H1 (cell line): ENCODE results near the gene ZNF652. TPM values are rescaled to one million over a fixed set of nuclear protein-coding genes. Genes with fewer than 3 reads are reported as not detected.

ENCODE experiments used
- CTCF ChIA-PET: fragments of 300-600 bp; sonication (Branson Sonifier 250); formaldehyde crosslinking; loops from one replicate; lab custom pipeline; 2021; ENCODE audit not compliant: partially characterized antibody; lab: Charles Lee
- POLR2A ChIA-PET: fragments of 300-600 bp; sonication (Branson Sonifier 250); formaldehyde crosslinking; loops from one replicate; lab custom pipeline; 2021; ENCODE audit warnings: inconsistent platforms; ENCODE audit not compliant: partially characterized antibody; lab: Charles Lee
- DNase-seq, 2 experiments: peaks; one replicate each; pipeline versions ENCODE4 v3.0.0 to v3.0.0-alpha.2; 2010 to 2022; ENCODE audit warnings: low spot score in 2 of 2, low read depth in 1 of 2, mixed read lengths in 1 of 2
- FAIRE-seq: peaks from 2 replicates; lab custom pipeline; 2011; peaks lifted over from hg19 to GRCh38; lab: Jason Lieb, UNC
- H2AFZ ChIP-seq: 2 replicates; pipeline ENCODE4 v1.8.1; 2012; ENCODE audit warnings: low read length, inconsistent platforms
- H2AK5ac ChIP-seq: 2 replicates; pipeline ENCODE4 v1.6.1; 2013; ENCODE audit warnings: low read depth, low read length
- H2BK120ac ChIP-seq: replicated peaks from 2 replicates; pipeline ENCODE3; 2013; ENCODE audit warnings: low read depth, low read length, inconsistent platforms
- H2BK12ac ChIP-seq: 2 replicates; pipeline ENCODE4 v1.6.1; 2013; ENCODE audit warnings: low read depth, low read length
- H2BK15ac ChIP-seq: 2 replicates; pipeline ENCODE4 v1.6.1; 2013; ENCODE audit warnings: low read length
- H2BK20ac ChIP-seq: 2 replicates; pipeline ENCODE4 v1.6.1; 2013; ENCODE audit warnings: low read length
- H2BK5ac ChIP-seq: 2 replicates; pipeline ENCODE4 v1.6.1; 2013; ENCODE audit warnings: low read depth, low read length
- H3K14ac ChIP-seq: 2 replicates; pipeline ENCODE4 v1.6.1; 2013; ENCODE audit warnings: inconsistent platforms; ENCODE audit not compliant: insufficient read length
- H3K18ac ChIP-seq: 2 replicates; pipeline ENCODE4 v1.6.1; 2013; ENCODE audit warnings: low read length; ENCODE audit errors: extremely low read depth
- H3K23ac ChIP-seq: 2 replicates; pipeline ENCODE4 v1.6.1; 2013; ENCODE audit warnings: inconsistent platforms; ENCODE audit not compliant: insufficient read length
- H3K23me2 ChIP-seq: 2 replicates; pipeline ENCODE4 v1.6.1; 2013; ENCODE audit warnings: low read depth, low read length
- H3K27ac ChIP-seq: 2 replicates; pipeline ENCODE4 v1.6.1; 2011; ENCODE audit warnings: low read depth, low read length, inconsistent platforms
- H3K27me3 ChIP-seq, 4 experiments: replicated peaks in 1 of 4; 1 replicate in 1 of 4; 2 replicates in 3 of 4; pipeline versions ENCODE4 v1.6.1 to v1.8.1; 2011 to 2013; ENCODE audit warnings: low read length in 3 of 4, mild to moderate bottlenecking in 3 of 4, inconsistent platforms in 2 of 4, mixed read lengths in 2 of 4, moderate library complexity in 1 of 4; ENCODE audit not compliant: control insufficient read depth in 3 of 4, insufficient read depth in 3 of 4; ENCODE audit errors: extremely low read depth in 1 of 4
- H3K36me3 ChIP-seq, 4 experiments: 2 replicates each; pipeline versions ENCODE4 v1.6.1 to v1.8.1; 2011 to 2013; ENCODE audit warnings: mild to moderate bottlenecking in 4 of 4, low read length in 3 of 4, moderate library complexity in 2 of 4, control low read depth in 1 of 4, inconsistent platforms in 1 of 4; ENCODE audit not compliant: insufficient read depth in 4 of 4, control insufficient read depth in 2 of 4
- H3K4ac ChIP-seq: replicated peaks from 2 replicates; pipeline ENCODE3; 2013; ENCODE audit warnings: low read length, low read depth, mixed read lengths, inconsistent platforms; ENCODE audit not compliant: insufficient read length
- H3K4me1 ChIP-seq, 4 experiments: replicated peaks in 1 of 4; 1 replicate in 1 of 4; 2 replicates in 3 of 4; pipeline versions ENCODE4 v1.6.1 to v1.8.1; 2011 to 2013; ENCODE audit warnings: low read length in 3 of 4, inconsistent platforms in 2 of 4, mixed read lengths in 1 of 4; ENCODE audit not compliant: insufficient read depth in 4 of 4, control insufficient read depth in 3 of 4
- H3K4me2 ChIP-seq, 2 experiments: 2 replicates each; pipeline versions ENCODE4 v1.6.1 to v1.8.1; 2011 to 2013; ENCODE audit warnings: low read depth in 2 of 2, low read length in 2 of 2, control low read depth in 1 of 2, inconsistent platforms in 1 of 2, mild to moderate bottlenecking in 1 of 2; ENCODE audit not compliant: insufficient read depth in 1 of 2
- H3K4me3 ChIP-seq, 4 experiments: fragments of 200-600, 300-600 bp in 1 of 4; sonication (generic), shearing (Covaris generic), sonication (Bioruptor Twin) in 1 of 4; 2 replicates each; pipeline versions ENCODE4 v1.5.1 to v1.8.1; 2011 to 2016; ENCODE audit warnings: low read length in 4 of 4, low read depth in 3 of 4, control low read depth in 2 of 4, inconsistent platforms in 2 of 4, mild to moderate bottlenecking in 2 of 4, mixed read lengths in 1 of 4, moderate library complexity in 1 of 4; ENCODE audit not compliant: insufficient read depth in 2 of 4; ENCODE audit errors: extremely low read depth in 1 of 4
- H3K56ac ChIP-seq: replicated peaks from 2 replicates; pipeline ENCODE3; 2013; ENCODE audit warnings: low read depth, mild to moderate bottlenecking, mixed read lengths, low read length, inconsistent platforms; ENCODE audit not compliant: insufficient read length
- H3K79me1 ChIP-seq: 2 replicates; pipeline ENCODE4 v1.6.1; 2013; ENCODE audit warnings: low read depth, low read length, control low read depth
- H3K79me2 ChIP-seq, 2 experiments: 2 replicates each; pipeline versions ENCODE4 v1.6.1 to v1.8.1; 2012 to 2013; ENCODE audit warnings: low read length in 2 of 2, mild to moderate bottlenecking in 2 of 2, inconsistent platforms in 1 of 2; ENCODE audit not compliant: insufficient read depth in 2 of 2, control insufficient read depth in 1 of 2
- H3K9ac ChIP-seq, 4 experiments: replicated peaks in 1 of 4; 1 replicate in 1 of 4; 2 replicates in 3 of 4; pipeline versions ENCODE4 v1.6.1 to v1.8.1; 2011 to 2013; ENCODE audit warnings: low read depth in 3 of 4, low read length in 3 of 4, control low read depth in 2 of 4, mild to moderate bottlenecking in 2 of 4, moderate library complexity in 2 of 4, inconsistent platforms in 1 of 4; ENCODE audit errors: extremely low read depth in 1 of 4
- H3K9me3 ChIP-seq, 2 experiments: 2 replicates each; pipeline versions ENCODE4 v1.6.1 to v1.8.1; 2012 to 2013; ENCODE audit warnings: mild to moderate bottlenecking in 2 of 2, moderate library complexity in 2 of 2, control low read depth in 1 of 2, inconsistent platforms in 1 of 2, low read depth in 1 of 2, low read length in 1 of 2, mixed read lengths in 1 of 2; ENCODE audit not compliant: insufficient read depth in 2 of 2
- H4K20me1 ChIP-seq, 2 experiments: replicated peaks in 1 of 2; 2 replicates each; pipeline versions ENCODE3 to v1.8.1; 2011 to 2013; ENCODE audit warnings: inconsistent platforms in 2 of 2, low read length in 2 of 2, mild to moderate bottlenecking in 1 of 2; ENCODE audit not compliant: insufficient read depth in 2 of 2, control insufficient read depth in 1 of 2
- H4K5ac ChIP-seq: 2 replicates; pipeline ENCODE4 v1.6.1; 2013; ENCODE audit warnings: low read length, low read depth, mixed read lengths, inconsistent platforms; ENCODE audit not compliant: insufficient read length
- H4K8ac ChIP-seq: 2 replicates; pipeline ENCODE4 v1.8.0; 2013; ENCODE audit warnings: mild to moderate bottlenecking, moderate library complexity, low read length, inconsistent platforms; ENCODE audit not compliant: insufficient read depth; ENCODE audit errors: extremely low read depth
- H4K91ac ChIP-seq: replicated peaks from 2 replicates; pipeline ENCODE3; 2013; ENCODE audit warnings: low read length, mixed read lengths, inconsistent platforms; ENCODE audit not compliant: insufficient read length
- BRCA1 ChIP-seq: IDR thresholded peaks from 2 replicates; pipeline ENCODE4 v1.6.1; 2012; ENCODE audit warnings: low read depth, low read length, improper control_type of control experiment
- CBX5 ChIP-seq: fragments of 300-800, 300-1000 bp; sonication (generic); IDR thresholded peaks from 2 replicates; pipeline ENCODE4 v1.7.1; 2016; ENCODE audit warnings: antibody characterized with exemption, low read length, low read depth
- CEBPB ChIP-seq: IDR thresholded peaks from 2 replicates; pipeline ENCODE4 v1.6.1; 2012; ENCODE audit warnings: low read depth, low read length
- CHD1 ChIP-seq: IDR thresholded peaks from 2 replicates; pipeline ENCODE4 v1.6.1; 2012; ENCODE audit warnings: low read depth, low read length, improper control_type of control experiment
- EGR1 ChIP-seq: IDR thresholded peaks from 2 replicates; pipeline ENCODE4 v1.6.1; 2011; ENCODE audit warnings: low read depth, low read length, borderline replicate concordance
- EP300 ChIP-seq, 2 experiments: IDR thresholded peaks; 1 replicate in 1 of 2; 2 replicates in 1 of 2; pipeline ENCODE4 v1.6.1; 2011 to 2012; ENCODE audit warnings: low read depth in 2 of 2, low read length in 2 of 2, mild to moderate bottlenecking in 2 of 2, borderline replicate concordance in 1 of 2, inconsistent platforms in 1 of 2, moderate library complexity in 1 of 2
- HDAC2 ChIP-seq, 2 experiments: fragments of 300-600 bp in 1 of 2; sonication (generic) in 1 of 2; IDR thresholded peaks; 2 replicates each; pipeline ENCODE4 v1.6.1; 2011 to 2012; ENCODE audit warnings: low read depth in 2 of 2, low read length in 2 of 2, mild to moderate bottlenecking in 2 of 2, moderate library complexity in 2 of 2, borderline replicate concordance in 1 of 2, inconsistent platforms in 1 of 2
- POLR2AphosphoS5 ChIP-seq: IDR thresholded peaks from 2 replicates; pipeline ENCODE4 v1.6.1; 2011; ENCODE audit warnings: low read depth, low read length
- RNF2 ChIP-seq: fragments of 200-900, 300-1000 bp; sonication (generic); IDR thresholded peaks from 2 replicates; pipeline ENCODE4 v1.7.1; 2016; ENCODE audit warnings: borderline replicate concordance, low read depth, mild to moderate bottlenecking, antibody characterized with exemption, low read length; ENCODE audit not compliant: poor library complexity, severe bottlenecking; ENCODE audit errors: missing control alignments
- SIN3A ChIP-seq, 2 experiments: IDR thresholded peaks in 1 of 2; conservative IDR thresholded peaks in 1 of 2; 2 replicates each; pipeline ENCODE4 v1.6.1; 2011 to 2012; ENCODE audit warnings: low read length in 2 of 2, improper control_type of control experiment in 1 of 2, low read depth in 1 of 2, mild to moderate bottlenecking in 1 of 2
- SIRT6 ChIP-seq: IDR thresholded peaks from one replicate; pipeline ENCODE4 v1.7.1; 2012; ENCODE audit warnings: low read length, inconsistent platforms
- TEAD4 ChIP-seq: IDR thresholded peaks from 2 replicates; pipeline ENCODE4 v1.6.1; 2012; ENCODE audit warnings: low read depth, low read length, inconsistent platforms, mixed read lengths
- USF2 ChIP-seq: IDR thresholded peaks from 2 replicates; pipeline ENCODE4 v1.6.1; 2011; ENCODE audit warnings: low read length, improper control_type of control experiment
- WGBS, 2 experiments: shearing (Covaris generic) in 1 of 2; methylation state at CpG; one replicate each; pipeline versions ENCODE4 v1.1.6 to v1.1.7; 2013 to 2015; ENCODE audit warnings: low lambda C conversion rate in 2 of 2, mixed read lengths in 2 of 2, inconsistent platforms in 1 of 2, low coverage in 1 of 2, missing lambda C conversion rate in 1 of 2; ENCODE audit not compliant: insufficient replicate concordance in 2 of 2, insufficient coverage in 1 of 2, insufficient read length in 1 of 2; ENCODE audit errors: extremely low coverage in 1 of 2, missing lambda C conversion rate in 1 of 2; 5-methylcytosine and 5-hydroxymethylcytosine counted together
- polyA plus RNA-seq, 7 experiments: library from polyadenylated mRNA; depleted of rRNA in 3 of 7; stranded (reverse) in 5 of 7; unstranded in 2 of 7; fragments of >200 nt in 5 of 7; fragments of 200-250 nt in 2 of 7; gene quantifications; 1 replicate in 5 of 7; 2 replicates in 1 of 7; 4 replicates in 1 of 7; pipeline versions ENCODE4 v1.2.1 to v1.2.3, GENCODE V29; 2011 to 2013; ENCODE audit warnings: missing spikeins in 2 of 7, mixed read lengths in 2 of 7
- total RNA-seq: library from RNA; stranded (reverse); fragmentation: NEBNext Ultra II Directional; extraction: Animal tissue kit (Norgen Biotek cat#: 25700); gene quantifications from 2 replicates; pipeline ENCODE4 v1.2.1, GENCODE V29; 2021

Gene ZNF652
- total and polyA plus RNA-seq, 2 of the 8 experiments (the other 6 are each of a cell fraction or from before 2014, with no cell fraction given) = 13.5 to 39.6 TPM

- Histone ChIP-seq H2BK120ac (no peak overlapping the region), H3K18ac (no peak overlapping the region), H2BK20ac (no peak overlapping the region), H3K79me1 (no peaks in the 10 kb centered on the region), H3K4me2 (no peak overlapping the region), H3K79me2 (no peaks in the 10 kb centered on the region), H3K23me2 (peaks cover 3% of the 10 kb centered on the region; the same call in 1 of the 2 replicates), H3K27me3 (peaks cover 0 to 7% (median 6%) of the 10 kb centered on the region in 4 experiments; a peak in 5 of 7 replicates), H2BK5ac (no peak overlapping the region), H3K27ac (no peak overlapping the region), H4K5ac (no peak overlapping the region), H4K20me1 (no peaks in the 10 kb centered on the region), H3K4ac (no peak overlapping the region), H3K56ac (no peak overlapping the region), H3K9me3 (no peaks in the 10 kb centered on the region), H3K23ac (no peak overlapping the region), H4K8ac (no peak overlapping the region), H3K9ac (no peak overlapping the region), H3K36me3 (no peaks in the 10 kb centered on the region), H4K91ac (no peak overlapping the region), H3K4me3 (no peak overlapping the region), H2AK5ac (no peak overlapping the region), H3K4me1 (peaks cover 0 to 3% (median 0%) of the 10 kb centered on the region in 4 experiments; a peak in 1 of 7 replicates), H2BK12ac (no peak overlapping the region), H2BK15ac (no peak overlapping the region), H2AFZ (no peak overlapping the region), H3K14ac (no peak overlapping the region)
- WGBS, 2 experiments = 94% methylated on average over 5 of the region's 5 CpGs; no CpG with 5 or more reads in 1 of the 2 experiments
- ChIA-PET POLR2A (no interaction called here), CTCF (interaction anchor here (1.6 to 2.6 kb wide), 2 partner anchors 28 to 36 kb away, joined by 13 to 19 read pairs; no protein-coding TSS in a partner anchor)
- FAIRE-seq (no peak), DNase-seq (no peak)
- TF ChIP-seq HDAC2 (IDR thresholded peaks at IDR 0.05; ENCODE audit: borderline replicate concordance in 1 of 2, low read depth in 2 of 2, low read length in 2 of 2) (no peak), CHD1 (no peak), BRCA1 (no peak), SIRT6 (no peak), POLR2AphosphoS5 (no peak), USF2 (no peak), SIN3A (conservative IDR thresholded peaks at IDR 0.05 in 1 of 2, IDR thresholded peaks at IDR 0.05 in 1 of 2; ENCODE audit: low read depth in 1 of 2, low read length in 2 of 2) (no peak), EP300 (IDR thresholded peaks at IDR 0.05; ENCODE audit: borderline replicate concordance in 1 of 2, low read depth in 2 of 2, low read length in 2 of 2) (no peak), CEBPB (no peak), CBX5 (no peak), EGR1 (no peak), RNF2 (no peak), TEAD4 (no peak)
Observed at GRCh38 chr17:49255125-49255524, 106.9 kb downstream of the ZNF652 start.
